ENCODE measurements around the gene AQP5.
"Not testable (repeated sequence)": the region's sequence is repeated elsewhere in the genome, so short reads cannot be mapped to it uniquely, and the experiment has no call there.

Gene AQP5

DNA sequence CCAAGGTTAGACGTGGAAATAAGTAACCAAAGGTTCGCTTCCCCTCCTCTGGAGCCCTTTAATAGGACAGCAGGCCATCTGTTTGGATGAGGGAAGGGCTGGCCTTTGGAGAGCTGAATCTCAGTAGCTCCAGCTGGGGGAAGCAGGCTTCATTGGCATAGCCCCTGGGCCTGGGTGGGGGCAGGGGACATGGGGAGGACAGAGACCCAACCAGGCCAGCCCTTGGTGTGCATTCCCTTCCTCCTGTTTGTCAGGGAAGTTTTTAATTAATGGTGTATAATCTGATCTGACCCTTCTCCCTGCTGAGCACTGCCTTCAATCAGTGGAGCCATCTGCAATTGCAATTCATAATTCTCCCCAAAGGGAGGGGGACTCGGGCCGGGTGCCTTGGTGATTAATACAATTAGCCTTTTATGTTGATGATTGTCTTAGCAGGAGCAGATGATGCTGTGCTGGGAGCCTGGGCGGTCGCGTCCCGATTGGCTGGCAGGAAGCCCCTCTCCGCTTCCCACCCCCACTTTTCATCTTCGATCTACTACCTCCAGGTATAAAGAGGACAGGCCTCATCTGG, 17.4 kb downstream of the AQP5 start:
- Histone ChIP-seq H3K9ac (ENCODE audit: low read length) (no peak overlapping the region), H3K9me3 (ENCODE audit: low read length) (no peaks in the 10 kb centered on the region), H3K36me3 (ENCODE audit: insufficient read depth, low read length) (no peaks in the 10 kb centered on the region), H3K27ac (ENCODE audit: low read depth, low read length) (no peak overlapping the region), H3K4me3 (ENCODE audit: low read depth in 1 of 2, low read length in 2 of 2) (no peak overlapping the region), H3K4me1 (ENCODE audit: insufficient read depth, low read length) (peaks cover 41% of the 10 kb centered on the region), H3K27me3 (ENCODE audit: control insufficient read depth in 1 of 2, insufficient read depth in 2 of 2, low read length in 2 of 2) (no peaks in the 10 kb centered on the region)

- H3K4me3 ChIP-seq (ENCODE audit: low read depth in 1 of 2, low read length in 2 of 2): no peak overlapping the region
Observed at GRCh38 chr12:49979791-49980190, 18.1 kb downstream of the AQP5 start.

DNA sequence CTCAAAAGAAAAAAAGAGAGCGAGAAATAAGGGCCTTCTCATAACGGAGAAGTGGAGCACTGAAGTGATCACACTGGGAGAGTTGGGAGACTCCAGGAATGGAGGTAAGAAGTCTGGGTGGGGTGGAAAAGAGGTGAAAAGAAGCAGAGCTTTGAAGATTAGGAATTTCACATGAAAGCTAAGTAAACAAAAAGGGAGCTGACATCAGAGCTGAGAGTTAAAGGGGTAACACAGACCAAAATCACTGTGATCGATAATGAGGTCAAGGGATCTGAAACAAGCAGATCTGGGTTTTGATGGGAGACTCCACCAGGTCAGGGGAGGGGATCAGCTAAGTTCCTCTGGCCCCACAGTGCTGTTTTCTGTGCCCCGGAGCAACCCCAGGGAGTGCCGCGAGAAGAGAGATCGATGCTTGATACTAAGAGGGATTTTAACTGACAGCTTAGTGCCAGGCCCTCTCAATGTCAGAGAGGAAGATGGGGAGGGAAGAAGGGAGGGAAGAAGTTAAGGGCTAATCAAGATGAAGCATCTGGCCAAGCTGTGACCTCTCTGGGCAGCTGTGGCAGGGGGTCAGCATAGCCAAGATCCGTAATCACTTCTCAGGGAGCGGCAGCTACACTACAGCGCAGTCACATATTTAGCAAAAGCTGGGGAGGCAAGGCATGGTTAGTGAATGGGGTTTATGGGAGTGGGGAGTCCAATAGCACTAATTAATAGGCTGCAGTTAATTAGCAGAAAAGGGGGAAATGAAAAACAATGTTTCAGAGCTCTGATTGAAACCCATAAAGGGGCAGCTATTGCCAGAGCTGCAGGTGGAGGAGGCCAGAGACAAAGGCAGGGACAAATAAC, 19.1 kb downstream of the AQP5 start:
- H3K4me3 ChIP-seq (ENCODE audit: low read depth in 1 of 2, low read length in 2 of 2): no peak overlapping the region
- H3K27ac ChIP-seq (ENCODE audit: low read depth, low read length): no peak overlapping the region
- no peaks in the 10 kb centered on the region for H3K9me3 ChIP-seq (ENCODE audit: low read length)
- H3K9ac ChIP-seq (ENCODE audit: low read length): no peak overlapping the region
- H3K36me3 ChIP-seq (ENCODE audit: insufficient read depth, low read length): no peaks in the 10 kb centered on the region
- peaks cover 41% of the 10 kb centered on the region for H3K4me1 ChIP-seq (ENCODE audit: insufficient read depth, low read length)
- H3K27me3 ChIP-seq (ENCODE audit: control insufficient read depth in 1 of 2, insufficient read depth in 2 of 2, low read length in 2 of 2): no peaks in the 10 kb centered on the region

More at GRCh38 chr12:49979791-49980190, 18.1 kb downstream of the AQP5 start:
- H3K4me1 ChIP-seq (ENCODE audit: insufficient read depth, low read length): peaks cover 41% of the 10 kb centered on the region
- no peaks in the 10 kb centered on the region for H3K9me3 ChIP-seq (ENCODE audit: low read length)
- no peak overlapping the region for H3K27ac ChIP-seq (ENCODE audit: low read depth, low read length)
- H3K27me3 ChIP-seq (ENCODE audit: control insufficient read depth in 1 of 2, insufficient read depth in 2 of 2, low read length in 2 of 2): no peaks in the 10 kb centered on the region
- no peak overlapping the region for H3K9ac ChIP-seq (ENCODE audit: low read length)
- no peaks in the 10 kb centered on the region for H3K36me3 ChIP-seq (ENCODE audit: insufficient read depth, low read length)

- Histone ChIP-seq H3K4me1 (ENCODE audit: insufficient read depth, low read length) (peaks cover 52% of the 10 kb centered on the region), H3K27ac (ENCODE audit: low read depth, low read length) (peak overlapping the region; percentile 57)
Observed at GRCh38 chr12:49982246-49983087, 20.8 kb downstream of the AQP5 start.

GRCh38 chr12:49983892-49984291, 22.2 kb downstream of the AQP5 start:
- H3K36me3 ChIP-seq (ENCODE audit: insufficient read depth, low read length): no peaks in the 10 kb centered on the region
- peak overlapping the region; percentile 72 for H3K27ac ChIP-seq (ENCODE audit: low read depth, low read length)

More at GRCh38 chr12:49982246-49983087, 20.8 kb downstream of the AQP5 start:
- Histone ChIP-seq H3K27me3 (ENCODE audit: control insufficient read depth in 1 of 2, insufficient read depth in 2 of 2, low read length in 2 of 2) (no peaks in the 10 kb centered on the region), H3K9ac (ENCODE audit: low read length) (no peak overlapping the region), H3K4me3 (ENCODE audit: low read depth in 1 of 2, low read length in 2 of 2) (no peak overlapping the region), H3K9me3 (ENCODE audit: low read length) (no peaks in the 10 kb centered on the region), H3K36me3 (ENCODE audit: insufficient read depth, low read length) (no peaks in the 10 kb centered on the region)

GRCh38 chr12:49984476-49985359, 23.0 kb downstream of the AQP5 start:
- H3K4me1 ChIP-seq (ENCODE audit: insufficient read depth, low read length): peaks cover 66% of the 10 kb centered on the region
- H3K27me3 ChIP-seq (ENCODE audit: control insufficient read depth in 1 of 2, insufficient read depth in 2 of 2, low read length in 2 of 2): no peaks in the 10 kb centered on the region
- no peak overlapping the region for H3K9ac ChIP-seq (ENCODE audit: low read length)
- H3K36me3 ChIP-seq (ENCODE audit: insufficient read depth, low read length): no peaks in the 10 kb centered on the region
- no peaks in the 10 kb centered on the region for H3K9me3 ChIP-seq (ENCODE audit: low read length)
- peak overlapping the region in 1 of 2 donors; percentile 8 for H3K4me3 ChIP-seq (ENCODE audit: low read depth in 1 of 2, low read length in 2 of 2)
- H3K27ac ChIP-seq (ENCODE audit: low read depth, low read length): peak overlapping the region; percentile 72

More at GRCh38 chr12:49983892-49984291, 22.2 kb downstream of the AQP5 start:
- no peaks in the 10 kb centered on the region for H3K9me3 ChIP-seq (ENCODE audit: low read length)
- no peaks in the 10 kb centered on the region for H3K27me3 ChIP-seq (ENCODE audit: control insufficient read depth in 1 of 2, insufficient read depth in 2 of 2, low read length in 2 of 2)
- peak overlapping the region; percentile 8 to 12 for H3K4me3 ChIP-seq (ENCODE audit: low read depth in 1 of 2, low read length in 2 of 2)
- H3K4me1 ChIP-seq (ENCODE audit: insufficient read depth, low read length): peaks cover 65% of the 10 kb centered on the region
- peak overlapping the region; percentile 17 for H3K9ac ChIP-seq (ENCODE audit: low read length)

GRCh38 chr12:49985981-49986380, 24.3 kb downstream of the AQP5 start:
- H3K9ac ChIP-seq (ENCODE audit: low read length): no peak overlapping the region
- no peak overlapping the region for H3K4me3 ChIP-seq (ENCODE audit: low read depth in 1 of 2, low read length in 2 of 2)

GRCh38 chr12:49986476-49986875, 24.8 kb downstream of the AQP5 start:
- not testable (repeated sequence) for H3K27me3 ChIP-seq (ENCODE audit: control insufficient read depth in 1 of 2, insufficient read depth in 2 of 2, low read length in 2 of 2); H3K27ac ChIP-seq (ENCODE audit: low read depth, low read length); H3K9ac ChIP-seq (ENCODE audit: low read length); H3K36me3 ChIP-seq (ENCODE audit: insufficient read depth, low read length); H3K4me3 ChIP-seq (ENCODE audit: low read depth in 1 of 2, low read length in 2 of 2); H3K9me3 ChIP-seq (ENCODE audit: low read length)
- H3K4me1 ChIP-seq (ENCODE audit: insufficient read depth, low read length): peaks cover 66% of the 10 kb centered on the region

More at GRCh38 chr12:49985981-49986380, 24.3 kb downstream of the AQP5 start:
- Histone ChIP-seq H3K9me3 (ENCODE audit: low read length) (no peaks in the 10 kb centered on the region), H3K27ac (ENCODE audit: low read depth, low read length) (no peak overlapping the region), H3K36me3 (ENCODE audit: insufficient read depth, low read length) (no peaks in the 10 kb centered on the region), H3K27me3 (ENCODE audit: control insufficient read depth in 1 of 2, insufficient read depth in 2 of 2, low read length in 2 of 2) (no peaks in the 10 kb centered on the region), H3K4me1 (ENCODE audit: insufficient read depth, low read length) (peaks cover 66% of the 10 kb centered on the region)

GRCh38 chr12:49987625-49988303, 26.1 kb downstream of the AQP5 start:
- Histone ChIP-seq H3K27ac (ENCODE audit: low read depth, low read length) (peak overlapping the region; percentile 35), H3K27me3 (ENCODE audit: control insufficient read depth in 1 of 2, insufficient read depth in 2 of 2, low read length in 2 of 2) (no peaks in the 10 kb centered on the region), H3K9me3 (ENCODE audit: low read length) (no peaks in the 10 kb centered on the region), H3K9ac (ENCODE audit: low read length) (no peak overlapping the region), H3K36me3 (ENCODE audit: insufficient read depth, low read length) (peaks cover 4% of the 10 kb centered on the region), H3K4me1 (ENCODE audit: insufficient read depth, low read length) (peaks cover 54% of the 10 kb centered on the region), H3K4me3 (ENCODE audit: low read depth in 1 of 2, low read length in 2 of 2) (no peak overlapping the region)

GRCh38 chr12:49989400-49989799, 27.7 kb downstream of the AQP5 start:
- H3K4me1 ChIP-seq (ENCODE audit: insufficient read depth, low read length): peaks cover 41% of the 10 kb centered on the region
- H3K9me3 ChIP-seq (ENCODE audit: low read length); H3K36me3 ChIP-seq (ENCODE audit: insufficient read depth, low read length); H3K27me3 ChIP-seq (ENCODE audit: control insufficient read depth in 1 of 2, insufficient read depth in 2 of 2, low read length in 2 of 2); H3K9ac ChIP-seq (ENCODE audit: low read length); H3K27ac ChIP-seq (ENCODE audit: low read depth, low read length); H3K4me3 ChIP-seq (ENCODE audit: low read depth in 1 of 2, low read length in 2 of 2): not testable (repeated sequence)
